DOHH2 (cell line): ENCODE measurements around the gene DNAH6.

ENCODE experiments used
- H3F3A ChIP-seq: fragments of 200-600 bp; sonication (generic), shearing (Covaris generic); 2 replicates; pipeline ENCODE4 v1.6.0; 2016; ENCODE audit warnings: antibody characterized with exemption, mild to moderate bottlenecking; ENCODE audit not compliant: control insufficient read depth, insufficient read depth
- H3K27ac ChIP-seq: fragments of 200-600 bp; sonication (generic); 2 replicates; pipeline ENCODE4 v1.5.1; 2014; ENCODE audit warnings: low read depth, mild to moderate bottlenecking, low read length, moderate library complexity
- H3K27me3 ChIP-seq: fragments of 200-600 bp; sonication (generic); 2 replicates; pipeline ENCODE4 v1.6.1; 2014; ENCODE audit warnings: mild to moderate bottlenecking, low read length, mixed read lengths; ENCODE audit not compliant: control insufficient read depth
- H3K36me3 ChIP-seq: fragments of 200-600 bp; sonication (generic); 2 replicates; pipeline ENCODE4 v1.6.1; 2014; ENCODE audit warnings: mild to moderate bottlenecking, low read length, moderate library complexity, mixed read lengths; ENCODE audit not compliant: control insufficient read depth
- H3K4me1 ChIP-seq: fragments of 200-600 bp; sonication (generic); 2 replicates; pipeline ENCODE4 v1.6.1; 2014; ENCODE audit warnings: mild to moderate bottlenecking, low read length, mixed read lengths; ENCODE audit not compliant: control insufficient read depth
- H3K4me2 ChIP-seq: fragments of 200-600 bp; sonication (generic); 2 replicates; pipeline ENCODE4 v1.6.0; 2014; ENCODE audit warnings: mild to moderate bottlenecking, low read length, moderate library complexity
- H3K4me3 ChIP-seq: fragments of 200-600 bp; sonication (generic); 2 replicates; pipeline ENCODE4 v1.5.1; 2014; ENCODE audit warnings: mild to moderate bottlenecking, low read length, mixed read lengths
- H3K79me2 ChIP-seq: fragments of 200-600 bp; sonication (generic); 2 replicates; pipeline ENCODE4 v1.6.1; 2014; ENCODE audit warnings: mild to moderate bottlenecking, low read length, mixed read lengths; ENCODE audit not compliant: control insufficient read depth
- H3K9me2 ChIP-seq: fragments of 200-600 bp; sonication (generic); replicated peaks from 2 replicates; pipeline ENCODE4 v1.6.1; 2014; ENCODE audit warnings: mild to moderate bottlenecking, low read length, mixed read lengths; ENCODE audit not compliant: control insufficient read depth
- H3K9me3 ChIP-seq: fragments of 200-600 bp; sonication (generic); 2 replicates; pipeline ENCODE4 v1.6.1; 2014; ENCODE audit warnings: antibody characterized with exemption, low read length, mixed read lengths; ENCODE audit not compliant: control insufficient read depth, insufficient read depth
- H4K20me1 ChIP-seq: fragments of 200-600 bp; sonication (generic); 2 replicates; pipeline ENCODE4 v1.6.0; 2014; ENCODE audit warnings: low read depth, mild to moderate bottlenecking, antibody characterized with exemption, low read length, moderate library complexity; ENCODE audit not compliant: control insufficient read depth, insufficient read depth
- CTCF ChIP-seq: fragments of 200-600 bp; sonication (generic); IDR thresholded peaks from one replicate; pipeline ENCODE4 v1.5.1; 2014; ENCODE audit warnings: antibody characterized with exemption, mild to moderate bottlenecking, low read depth, low read length; ENCODE audit not compliant: poor library complexity, severe bottlenecking
- EZH2phosphoT487 ChIP-seq: fragments of 200-600 bp; sonication (generic); IDR thresholded peaks from 2 replicates; pipeline ENCODE4 v1.6.1; 2017; ENCODE audit warnings: borderline replicate concordance, mild to moderate bottlenecking, antibody characterized with exemption, low read length, moderate library complexity, mixed read lengths

DNAH6 gene

GRCh38 chr2:84629550-84629949, 113.3 kb downstream of the DNAH6 start:
- H3K79me2 ChIP-seq, result no peaks in the 10 kb centered on the region
- H3K4me2 ChIP-seq, result no peak overlapping the region
- H3F3A ChIP-seq, result no peaks in the 10 kb centered on the region

GRCh38 chr2:84631047-84631446, 114.7 kb downstream of the DNAH6 start:
- H4K20me1 ChIP-seq, result no peaks in the 10 kb centered on the region; the same call in 1 of the 2 replicates
- no peaks in the 10 kb centered on the region for H3F3A ChIP-seq
- no peaks in the 10 kb centered on the region for H3K9me3 ChIP-seq
- H3K79me2 ChIP-seq, result no peaks in the 10 kb centered on the region
- H3K9me2 ChIP-seq, result no peaks in the 10 kb centered on the region
- TF ChIP-seq EZH2phosphoT487 (no peak), CTCF (peak; percentile 53)
- no peak overlapping the region for H3K4me2 ChIP-seq
- no peaks in the 10 kb centered on the region for H3K27me3 ChIP-seq
- H3K4me3 ChIP-seq, result no peak overlapping the region
- no peaks in the 10 kb centered on the region for H3K36me3 ChIP-seq
- H3K4me1 ChIP-seq, result no peaks in the 10 kb centered on the region
- H3K27ac ChIP-seq, result no peak overlapping the region

More at GRCh38 chr2:84629550-84629949, 113.3 kb downstream of the DNAH6 start:
- Histone ChIP-seq H3K27ac (no peak overlapping the region), H3K9me2 (no peaks in the 10 kb centered on the region), H3K4me1 (no peaks in the 10 kb centered on the region), H3K4me3 (no peak overlapping the region), H3K9me3 (no peaks in the 10 kb centered on the region), H4K20me1 (no peaks in the 10 kb centered on the region), H3K36me3 (no peaks in the 10 kb centered on the region), H3K27me3 (no peaks in the 10 kb centered on the region)
- TF ChIP-seq CTCF, result no peak
- no peak for TF ChIP-seq EZH2phosphoT487

- Histone ChIP-seq H3K27ac (no peak overlapping the region), H3K4me3 (no peak overlapping the region), H3K9me3 (no peaks in the 10 kb centered on the region), H3K9me2 (no peaks in the 10 kb centered on the region), H3F3A (no peaks in the 10 kb centered on the region), H3K27me3 (no peaks in the 10 kb centered on the region), H3K79me2 (no peaks in the 10 kb centered on the region), H3K4me1 (no peaks in the 10 kb centered on the region), H3K4me2 (no peak overlapping the region), H3K36me3 (no peaks in the 10 kb centered on the region), H4K20me1 (no peaks in the 10 kb centered on the region; the same call in 1 of the 2 replicates)
- TF ChIP-seq EZH2phosphoT487 (no peak), CTCF (no peak)
Observed at GRCh38 chr2:84631985-84632384, 115.7 kb downstream of the DNAH6 start.
